ENCODE results near the gene ADGRL3.

- no peak for TF ChIP-seq CTCF (IDR thresholded peaks at IDR 0.05; ENCODE audit: insufficient read depth, low read depth, low read length)
- TF ChIP-seq EZH2 (IDR thresholded peaks at IDR 0.05; ENCODE audit: insufficient read depth, low read length): no peak
Measured at GRCh38 chr4:61827907-61828391, 627.8 kb downstream of the ADGRL3 start.
